Measurements from ENCODE around the gene NLRP4. TPM values are rescaled to one million over a fixed set of nuclear protein-coding genes. Genes with fewer than 3 reads are reported as not detected.
A peak's percentile ranks its signal among the peaks of the same experiment; 100 is the strongest.

NLRP4 gene, protein sequence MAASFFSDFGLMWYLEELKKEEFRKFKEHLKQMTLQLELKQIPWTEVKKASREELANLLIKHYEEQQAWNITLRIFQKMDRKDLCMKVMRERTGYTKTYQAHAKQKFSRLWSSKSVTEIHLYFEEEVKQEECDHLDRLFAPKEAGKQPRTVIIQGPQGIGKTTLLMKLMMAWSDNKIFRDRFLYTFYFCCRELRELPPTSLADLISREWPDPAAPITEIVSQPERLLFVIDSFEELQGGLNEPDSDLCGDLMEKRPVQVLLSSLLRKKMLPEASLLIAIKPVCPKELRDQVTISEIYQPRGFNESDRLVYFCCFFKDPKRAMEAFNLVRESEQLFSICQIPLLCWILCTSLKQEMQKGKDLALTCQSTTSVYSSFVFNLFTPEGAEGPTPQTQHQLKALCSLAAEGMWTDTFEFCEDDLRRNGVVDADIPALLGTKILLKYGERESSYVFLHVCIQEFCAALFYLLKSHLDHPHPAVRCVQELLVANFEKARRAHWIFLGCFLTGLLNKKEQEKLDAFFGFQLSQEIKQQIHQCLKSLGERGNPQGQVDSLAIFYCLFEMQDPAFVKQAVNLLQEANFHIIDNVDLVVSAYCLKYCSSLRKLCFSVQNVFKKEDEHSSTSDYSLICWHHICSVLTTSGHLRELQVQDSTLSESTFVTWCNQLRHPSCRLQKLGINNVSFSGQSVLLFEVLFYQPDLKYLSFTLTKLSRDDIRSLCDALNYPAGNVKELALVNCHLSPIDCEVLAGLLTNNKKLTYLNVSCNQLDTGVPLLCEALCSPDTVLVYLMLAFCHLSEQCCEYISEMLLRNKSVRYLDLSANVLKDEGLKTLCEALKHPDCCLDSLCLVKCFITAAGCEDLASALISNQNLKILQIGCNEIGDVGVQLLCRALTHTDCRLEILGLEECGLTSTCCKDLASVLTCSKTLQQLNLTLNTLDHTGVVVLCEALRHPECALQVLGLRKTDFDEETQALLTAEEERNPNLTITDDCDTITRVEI
- total RNA-seq (2014; rRNA removed; shearing (Covaris generic)): 0.03 TPM in 1 of 2 replicates, not detected in the other

DNA sequence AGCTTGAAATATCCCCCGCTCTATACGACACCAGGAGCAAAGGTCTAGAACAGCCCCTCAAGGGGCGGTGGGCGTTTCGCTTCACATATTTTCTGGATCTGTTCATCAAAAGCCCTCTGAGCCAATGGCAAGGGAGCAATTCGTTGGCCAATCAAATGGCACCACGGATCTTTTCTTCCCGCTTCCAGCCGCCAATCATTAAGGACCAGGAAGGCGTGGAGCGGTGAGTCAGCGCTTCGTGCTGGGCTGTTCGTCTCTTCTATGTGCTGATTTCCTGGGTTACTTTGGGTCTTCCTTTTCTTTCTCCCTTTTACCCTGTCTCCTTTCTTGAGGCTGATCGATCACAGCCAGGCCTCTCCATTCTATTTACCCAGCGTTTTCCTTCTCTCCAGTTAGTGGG, at the start of gene NLRP4:
Gene NLRP4, plus strand, starts transcription at position 201 of the 400 bp plus-strand sequence. CDS start 15,541 bp downstream, outside the sequence.
- peak; percentile 48 for DNase-seq (ENCODE audit: low spot score)

DNA sequence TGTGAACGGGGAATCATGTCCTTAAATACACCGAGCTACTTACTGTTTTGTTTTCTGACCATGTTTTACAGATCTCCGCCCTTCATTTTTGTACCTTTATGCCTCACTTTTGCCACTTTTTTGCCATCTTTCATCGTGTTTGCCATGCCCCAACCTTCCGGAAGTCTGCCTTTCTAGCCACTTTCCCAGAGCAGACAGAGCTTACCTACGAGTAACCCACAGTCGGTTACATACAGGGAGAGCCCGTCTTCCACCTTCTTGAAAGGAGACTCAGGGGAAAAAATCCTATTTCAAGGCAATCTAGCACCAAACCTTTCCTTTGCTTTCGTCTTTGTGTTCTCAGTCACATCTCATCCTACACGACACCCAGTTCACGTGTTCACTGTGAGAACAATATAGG, 41.3 kb upstream of the NLRP4 start:
- DNase-seq (ENCODE audit: low spot score): no peak

DNA sequence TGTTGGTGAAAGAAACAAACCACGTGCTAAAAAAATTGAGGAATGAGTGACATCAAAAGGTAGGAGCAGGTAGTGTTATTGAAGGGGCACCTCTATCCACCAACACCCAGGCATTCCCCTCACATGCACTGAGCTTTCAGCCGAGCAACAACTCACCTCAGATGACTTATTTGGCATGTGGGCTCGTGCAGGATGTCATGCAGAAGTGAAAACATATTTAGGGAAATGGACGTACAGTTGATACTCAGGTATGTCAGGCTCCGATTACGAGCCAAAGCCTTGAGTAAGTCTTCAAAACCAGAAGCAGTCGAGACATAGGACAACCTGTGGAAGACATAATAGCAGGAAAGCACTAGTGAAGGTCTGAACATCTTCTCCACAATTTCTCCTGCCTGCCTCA, 34.9 kb upstream of the NLRP4 start:
- no peak for DNase-seq (ENCODE audit: low spot score)

DNA sequence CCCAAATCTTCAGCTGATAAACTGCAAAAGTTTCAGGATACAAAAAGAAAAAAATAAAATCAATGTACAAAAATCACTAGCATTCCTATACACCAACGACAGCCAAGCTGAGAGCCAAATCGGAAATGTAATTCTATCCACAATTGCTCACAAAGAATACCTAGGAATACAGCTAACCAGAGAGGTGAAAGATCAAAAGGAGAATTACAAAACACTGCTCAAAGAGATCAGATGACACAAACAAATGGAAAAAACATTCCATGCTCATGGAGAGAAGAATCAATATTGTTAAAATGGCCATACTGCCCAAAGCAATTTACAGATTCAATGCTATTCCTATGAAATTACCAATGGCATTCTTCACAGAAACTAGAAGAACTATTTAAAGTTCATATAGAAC, 34.1 kb upstream of the NLRP4 start:
- DNase-seq (ENCODE audit: low spot score): no peak

DNA sequence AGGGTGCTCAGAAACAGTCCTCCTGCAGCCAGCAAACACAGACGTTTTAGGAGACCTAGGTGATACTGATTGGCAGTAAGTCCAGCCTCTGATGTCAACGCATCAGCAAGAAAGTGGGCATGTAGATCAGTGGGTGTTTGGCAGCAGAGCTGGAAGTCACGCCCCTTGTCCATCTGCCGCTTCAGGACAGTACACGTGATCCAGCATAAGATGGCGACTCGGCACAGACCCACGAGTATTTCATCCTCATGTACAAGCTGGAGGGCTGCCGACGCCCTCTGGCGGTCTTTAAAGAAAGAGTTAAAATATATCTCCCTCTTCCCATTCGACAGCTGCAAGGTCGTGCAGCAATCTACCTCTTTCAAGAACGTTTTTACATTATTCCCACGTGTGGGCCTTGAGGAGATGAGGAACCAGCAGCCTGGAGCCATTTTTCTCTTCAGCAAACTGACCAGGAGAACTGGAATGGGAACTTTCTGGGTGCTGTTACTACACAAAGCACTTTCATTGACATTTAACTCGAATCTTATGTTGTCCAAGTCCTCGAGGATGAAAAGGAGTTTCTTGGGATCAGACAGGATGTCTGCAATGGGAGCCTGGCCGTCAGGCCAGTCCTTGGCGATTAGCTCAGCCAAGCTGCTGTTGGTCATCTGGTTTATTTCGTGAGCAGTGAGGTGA, 26.8 kb upstream of the NLRP4 start:
- DNase-seq (ENCODE audit: low spot score): peak; percentile 97

DNA sequence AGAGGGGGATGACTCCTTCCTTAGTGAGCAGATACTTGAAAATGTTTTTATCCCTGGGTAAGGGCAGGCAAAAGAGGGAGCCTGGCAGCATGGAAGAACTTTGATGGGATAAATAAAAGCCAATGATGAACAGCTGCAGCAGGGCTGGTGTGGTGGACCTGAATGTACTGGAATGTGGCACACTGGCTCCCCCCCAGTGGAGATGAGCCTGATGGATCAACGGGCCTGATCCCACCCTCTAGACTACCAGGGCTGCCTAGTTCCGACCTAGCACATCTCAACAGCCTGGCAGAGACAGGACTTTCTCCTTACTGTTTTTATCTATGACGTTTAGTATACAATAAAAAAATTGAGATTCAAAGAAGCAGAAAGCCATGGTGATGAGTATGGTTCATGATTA, 25.0 kb upstream of the NLRP4 start:
- DNase-seq (ENCODE audit: low spot score): no peak

DNA sequence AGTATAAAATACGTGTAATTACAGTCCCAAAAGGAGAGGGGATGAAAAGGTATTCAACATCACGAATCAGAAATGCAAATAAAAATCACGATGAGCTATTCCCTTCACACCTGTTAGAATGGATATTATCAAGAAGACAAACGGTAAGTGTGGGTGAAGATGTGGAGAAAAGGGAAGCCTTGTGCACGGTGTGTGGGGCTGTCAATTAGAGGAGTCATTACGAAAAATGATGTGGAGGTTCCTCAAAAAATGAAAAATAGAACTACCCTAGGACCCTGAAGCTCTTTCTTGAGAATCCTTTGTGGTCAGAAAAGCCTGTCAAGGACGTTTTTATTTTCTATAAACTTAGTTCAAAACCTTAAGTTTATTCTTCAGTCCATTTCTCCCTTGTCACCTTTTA, 23.9 kb upstream of the NLRP4 start:
- DNase-seq (ENCODE audit: low spot score): no peak

DNA sequence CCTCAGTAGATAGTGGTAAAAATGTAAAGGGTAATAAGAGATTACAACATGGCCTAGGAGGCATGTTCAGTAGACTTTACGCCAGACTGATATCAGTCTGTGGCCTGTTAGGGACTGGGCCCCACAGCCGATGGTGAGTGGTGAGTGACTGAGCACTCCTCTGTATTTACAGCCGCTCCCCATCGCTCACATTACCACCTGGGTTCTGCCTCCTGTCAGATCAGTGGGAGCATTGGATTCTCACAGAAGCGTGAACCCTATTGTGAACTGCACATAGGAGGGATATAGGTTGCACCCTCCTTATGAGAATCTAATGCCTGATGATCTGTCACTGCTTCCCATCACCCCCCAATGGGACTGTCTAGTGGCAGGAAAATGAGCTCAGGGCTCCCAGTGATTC, 22.4 kb upstream of the NLRP4 start:
- no peak for DNase-seq (ENCODE audit: low spot score)

DNA sequence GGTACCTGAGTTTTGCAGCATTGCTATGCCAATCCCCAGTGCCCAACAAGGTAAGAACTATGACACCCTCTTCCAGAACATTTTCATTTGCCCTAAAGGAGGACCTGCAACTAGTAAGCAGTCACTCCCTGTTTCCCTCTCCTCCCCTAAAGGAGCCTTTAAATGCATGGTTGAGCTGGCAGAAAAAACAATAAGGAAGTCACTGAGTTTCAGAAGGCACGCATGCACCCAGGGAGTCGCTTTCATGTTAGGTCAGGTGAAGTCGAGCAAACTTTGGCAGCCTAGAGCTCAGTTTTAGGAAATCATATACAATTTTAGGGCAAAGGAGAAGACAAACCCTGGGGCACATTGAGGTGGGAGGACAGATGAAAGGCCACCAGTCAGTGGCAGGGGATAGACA, 16.3 kb upstream of the NLRP4 start:
- no peak for DNase-seq (ENCODE audit: low spot score)

DNA sequence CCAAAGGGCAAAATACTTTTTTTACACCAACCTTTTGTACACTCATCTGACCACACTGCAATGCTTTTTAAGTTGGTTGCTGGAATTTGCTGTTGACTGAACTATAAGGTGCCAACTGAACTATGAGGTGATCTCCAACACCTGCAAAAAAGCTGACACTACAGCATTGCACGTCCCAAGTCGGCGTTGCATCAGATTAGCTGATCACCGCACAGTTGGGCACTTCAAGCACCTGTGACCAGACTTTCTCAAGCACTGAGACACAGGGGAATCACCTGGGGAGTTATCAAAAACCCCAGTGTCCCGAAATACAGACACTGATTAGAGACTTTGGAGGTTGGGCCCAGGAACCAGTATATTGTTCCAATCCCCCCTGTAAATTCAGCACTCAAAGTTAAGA, 5.7 kb upstream of the NLRP4 start:
- no peak for DNase-seq (ENCODE audit: low spot score)

DNA sequence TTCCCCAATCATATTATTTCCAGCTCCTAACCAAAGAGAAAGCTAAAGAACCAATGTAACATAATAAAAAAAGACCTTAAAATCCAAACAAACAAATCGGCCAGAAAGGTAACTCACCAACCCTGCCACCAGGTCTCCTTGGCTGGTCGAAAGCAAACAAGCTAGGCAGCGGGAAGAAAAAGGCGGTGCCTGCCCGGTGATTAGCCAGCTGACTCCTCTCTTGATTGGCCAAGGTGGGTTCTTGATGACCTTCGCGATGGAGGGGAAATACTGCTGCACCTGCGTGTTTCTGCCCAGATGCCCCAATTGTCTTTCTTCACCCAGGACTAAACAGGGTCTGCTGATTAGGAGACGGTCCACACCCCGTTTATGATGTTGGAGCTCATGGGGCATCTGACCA, 4.5 kb upstream of the NLRP4 start, which contains the start of gene NLRP11:
Gene NLRP11, minus strand, starts transcription at position 154 of the 400 bp plus-strand sequence. CDS start 13,825 bp downstream, outside the sequence.
- no peak for DNase-seq (ENCODE audit: low spot score)

DNA sequence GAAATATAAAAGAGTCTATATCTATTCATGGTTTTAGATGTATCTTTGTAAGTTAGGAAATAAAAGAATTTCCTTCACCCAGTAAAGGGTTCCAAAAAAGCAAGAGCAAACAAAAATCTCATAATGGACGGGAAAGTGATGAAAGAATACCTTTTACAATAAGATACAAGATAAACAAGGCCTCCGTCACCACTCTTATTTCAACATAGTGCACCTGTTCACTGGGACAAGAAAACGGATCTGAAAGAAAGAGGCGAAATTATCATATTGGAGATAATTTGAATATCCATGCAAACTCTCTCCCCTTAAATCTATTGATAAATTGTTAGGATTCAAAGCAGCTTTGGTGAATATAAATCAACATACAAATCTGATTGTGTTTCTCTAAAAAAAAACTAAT, 3.7 kb upstream of the NLRP4 start:
- no peak for DNase-seq (ENCODE audit: low spot score)

DNA sequence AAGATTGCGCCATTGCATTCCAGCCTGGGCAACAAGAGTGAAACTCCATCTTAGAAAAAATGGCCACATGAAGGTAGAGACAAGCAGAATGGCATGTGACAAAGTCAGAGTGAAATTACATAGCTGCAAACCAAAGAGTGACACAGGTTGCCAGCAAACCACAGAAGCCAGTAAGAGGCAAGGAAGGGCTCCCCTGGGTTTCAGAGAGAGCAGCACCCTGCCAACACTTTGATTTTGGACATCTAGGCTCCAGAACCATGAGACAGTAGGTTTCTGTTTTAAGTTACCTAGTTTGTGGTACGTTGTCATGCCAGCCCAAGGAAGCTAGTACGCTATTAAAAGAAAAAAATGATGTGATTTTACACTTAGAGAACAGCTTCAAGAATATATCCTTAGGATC, 1.9 kb downstream of the NLRP4 start:
- DNase-seq (ENCODE audit: low spot score): no peak

DNA sequence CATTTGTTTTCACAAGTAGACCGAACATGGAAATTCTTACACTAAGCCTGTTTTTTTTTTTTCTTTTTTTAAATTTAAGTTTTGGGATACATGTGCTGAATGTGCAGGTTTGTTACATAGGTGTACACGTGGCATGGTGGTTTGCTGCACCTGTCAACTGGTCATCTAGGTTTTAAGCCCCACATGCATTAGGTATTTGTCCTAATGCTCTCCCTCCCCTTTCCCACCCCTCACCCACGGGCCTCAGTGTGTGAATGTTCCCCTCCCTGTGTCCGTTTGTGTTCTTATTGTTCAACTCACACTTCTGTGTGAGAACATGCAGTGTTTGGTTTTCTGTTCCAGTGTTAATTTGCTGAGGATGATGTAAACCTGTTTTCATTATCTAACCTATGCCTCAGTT, 2.6 kb downstream of the NLRP4 start:
- DNase-seq (ENCODE audit: low spot score): no peak

DNA sequence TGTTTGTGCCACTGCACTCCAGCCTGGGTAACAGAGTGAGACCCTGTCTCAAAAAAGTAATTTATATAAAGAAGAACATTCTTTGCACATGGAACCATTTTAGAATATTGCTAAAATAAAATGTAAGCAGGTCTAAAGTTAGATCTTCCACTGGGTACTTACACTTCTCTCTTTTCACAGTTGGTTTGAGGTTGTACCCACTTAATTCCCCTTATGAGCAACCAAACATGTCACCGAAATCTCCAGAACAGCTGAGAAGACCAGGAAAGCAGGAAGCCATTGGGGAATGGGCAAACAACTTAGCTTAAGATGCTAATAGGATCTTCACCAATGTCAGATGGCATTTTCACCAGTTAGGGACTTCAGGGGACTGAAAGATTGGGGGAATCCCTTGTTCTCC, 18.8 kb downstream of the NLRP4 start:
- no peak for DNase-seq (ENCODE audit: low spot score)

DNA sequence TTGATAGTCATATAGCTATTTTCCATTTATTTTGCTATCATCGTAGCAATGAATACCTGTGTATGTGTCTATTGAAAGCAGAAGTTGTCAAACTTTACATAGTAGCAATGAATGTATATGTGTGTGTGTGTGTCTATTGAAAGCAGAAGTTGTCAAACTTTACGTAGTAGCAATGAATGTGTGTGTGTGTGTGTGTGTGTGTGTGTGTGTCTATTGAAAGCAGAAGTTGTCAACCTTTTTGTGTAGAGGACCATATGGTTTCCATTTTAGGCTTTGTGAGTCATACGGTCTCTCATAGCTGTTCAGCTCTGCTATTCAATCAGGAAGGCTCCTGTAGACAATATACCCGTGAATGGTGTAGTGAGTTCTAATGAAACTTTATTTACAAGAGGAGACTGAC, 20.8 kb downstream of the NLRP4 start:
- DNase-seq (ENCODE audit: low spot score): no peak

DNA sequence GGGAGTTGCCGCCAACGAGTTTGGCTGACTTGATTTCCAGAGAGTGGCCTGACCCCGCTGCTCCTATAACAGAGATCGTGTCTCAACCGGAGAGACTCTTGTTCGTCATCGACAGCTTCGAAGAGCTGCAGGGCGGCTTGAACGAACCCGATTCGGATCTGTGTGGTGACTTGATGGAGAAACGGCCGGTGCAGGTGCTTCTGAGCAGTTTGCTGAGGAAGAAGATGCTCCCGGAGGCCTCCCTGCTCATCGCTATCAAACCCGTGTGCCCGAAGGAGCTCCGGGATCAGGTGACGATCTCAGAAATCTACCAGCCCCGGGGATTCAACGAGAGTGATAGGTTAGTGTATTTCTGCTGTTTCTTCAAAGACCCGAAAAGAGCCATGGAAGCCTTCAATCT, 21.6 kb downstream of the NLRP4 start:
- DNase-seq (ENCODE audit: low spot score): no peak

DNA sequence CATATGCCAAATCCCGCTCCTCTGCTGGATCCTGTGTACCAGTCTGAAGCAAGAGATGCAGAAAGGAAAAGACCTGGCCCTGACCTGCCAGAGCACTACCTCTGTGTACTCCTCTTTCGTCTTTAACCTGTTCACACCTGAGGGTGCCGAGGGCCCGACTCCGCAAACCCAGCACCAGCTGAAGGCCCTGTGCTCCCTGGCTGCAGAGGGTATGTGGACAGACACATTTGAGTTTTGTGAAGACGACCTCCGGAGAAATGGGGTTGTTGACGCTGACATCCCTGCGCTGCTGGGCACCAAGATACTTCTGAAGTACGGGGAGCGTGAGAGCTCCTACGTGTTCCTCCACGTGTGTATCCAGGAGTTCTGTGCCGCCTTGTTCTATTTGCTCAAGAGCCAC, 22.1 kb downstream of the NLRP4 start:
- DNase-seq (ENCODE audit: low spot score): no peak

DNA sequence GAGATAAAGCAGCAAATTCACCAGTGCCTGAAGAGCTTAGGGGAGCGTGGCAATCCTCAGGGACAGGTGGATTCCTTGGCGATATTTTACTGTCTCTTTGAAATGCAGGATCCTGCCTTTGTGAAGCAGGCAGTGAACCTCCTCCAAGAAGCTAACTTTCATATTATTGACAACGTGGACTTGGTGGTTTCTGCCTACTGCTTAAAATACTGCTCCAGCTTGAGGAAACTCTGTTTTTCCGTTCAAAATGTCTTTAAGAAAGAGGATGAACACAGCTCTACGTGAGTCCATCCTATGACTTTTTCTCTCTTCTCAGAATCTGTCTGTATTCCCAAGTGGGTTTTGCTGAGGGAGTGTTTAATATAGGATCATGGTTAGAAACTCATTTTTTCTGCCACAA, 22.6 kb downstream of the NLRP4 start:
- no peak for DNase-seq (ENCODE audit: low spot score)

DNA sequence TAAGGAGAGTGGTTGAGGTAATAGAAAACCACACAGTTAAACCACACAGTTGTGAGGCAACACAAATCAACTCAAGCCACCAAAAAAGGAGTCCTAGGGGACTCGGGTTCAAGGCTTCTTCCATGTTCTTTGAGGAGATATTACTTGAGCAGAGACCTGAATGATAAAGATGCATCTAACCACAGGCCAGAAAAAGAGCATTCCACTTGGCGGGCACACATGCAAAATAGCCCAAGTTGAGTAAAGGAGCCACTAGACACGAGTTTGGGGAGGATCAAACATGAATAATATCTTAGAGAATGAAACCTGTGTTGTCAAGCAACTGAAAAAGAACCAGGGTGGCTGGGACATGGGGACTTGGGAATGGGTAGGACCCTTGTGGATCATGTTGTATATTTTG, 30.2 kb downstream of the NLRP4 start:
- DNase-seq (ENCODE audit: low spot score): no peak

DNA sequence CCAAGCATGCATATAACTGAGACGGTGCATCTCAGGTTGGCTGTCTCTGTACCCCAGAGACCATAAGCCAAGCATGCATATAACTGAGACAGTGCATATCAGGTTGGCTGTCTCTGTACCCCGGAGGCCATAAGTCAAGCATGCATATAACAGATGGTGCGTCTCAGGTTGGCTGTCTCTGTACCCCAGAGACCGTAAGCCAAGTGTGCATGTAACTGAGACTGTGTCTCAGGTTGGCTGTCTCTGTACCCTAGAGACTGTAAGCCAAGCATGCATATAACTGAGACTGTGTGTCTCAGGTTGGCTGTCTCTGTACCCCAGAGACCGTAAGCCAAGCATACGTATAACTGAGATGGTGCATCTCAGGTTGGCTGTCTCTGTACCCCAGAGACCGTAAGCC, 30.8 kb downstream of the NLRP4 start:
- no peak for DNase-seq (ENCODE audit: low spot score)

DNA sequence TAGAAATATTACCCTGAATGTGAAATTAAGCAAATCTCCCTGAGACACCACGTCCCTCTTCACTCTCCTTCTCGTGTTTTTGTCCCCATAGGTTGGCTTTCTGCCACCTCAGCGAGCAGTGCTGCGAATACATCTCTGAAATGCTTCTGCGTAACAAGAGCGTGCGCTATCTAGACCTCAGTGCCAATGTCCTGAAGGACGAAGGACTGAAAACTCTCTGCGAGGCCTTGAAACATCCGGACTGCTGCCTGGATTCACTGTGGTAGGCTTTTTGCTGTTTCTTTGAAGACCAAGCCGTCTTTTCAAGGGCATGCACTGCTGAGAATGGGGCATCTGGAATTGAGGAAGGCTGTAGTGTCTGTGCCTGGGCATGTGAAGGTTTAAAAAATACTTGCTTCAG, 34.4 kb downstream of the NLRP4 start:
- no peak for DNase-seq (ENCODE audit: low spot score)
